GM18861 (cell line): Measurements from ENCODE around the gene ZFYVE9.
"Not testable (repeated sequence)": the region's sequence is repeated elsewhere in the genome, so short reads cannot be mapped to it uniquely, and the experiment has no call there.

Experiments
- ATAC-seq: cut with Tn5 transposase; IDR thresholded peaks from one replicate; pipeline ENCODE4 v1.9.1; 2021; ENCODE audit not compliant: unreplicated experiment

The ZFYVE9 gene

GRCh38 chr1:52182874-52183400 is 41.0 kb downstream of the ZFYVE9 start:
- no peak for ATAC-seq

- ATAC-seq: no peak
These were observed 44.6 kb downstream of the ZFYVE9 start for GRCh38 chr1:52186449-52186848.

DNA sequence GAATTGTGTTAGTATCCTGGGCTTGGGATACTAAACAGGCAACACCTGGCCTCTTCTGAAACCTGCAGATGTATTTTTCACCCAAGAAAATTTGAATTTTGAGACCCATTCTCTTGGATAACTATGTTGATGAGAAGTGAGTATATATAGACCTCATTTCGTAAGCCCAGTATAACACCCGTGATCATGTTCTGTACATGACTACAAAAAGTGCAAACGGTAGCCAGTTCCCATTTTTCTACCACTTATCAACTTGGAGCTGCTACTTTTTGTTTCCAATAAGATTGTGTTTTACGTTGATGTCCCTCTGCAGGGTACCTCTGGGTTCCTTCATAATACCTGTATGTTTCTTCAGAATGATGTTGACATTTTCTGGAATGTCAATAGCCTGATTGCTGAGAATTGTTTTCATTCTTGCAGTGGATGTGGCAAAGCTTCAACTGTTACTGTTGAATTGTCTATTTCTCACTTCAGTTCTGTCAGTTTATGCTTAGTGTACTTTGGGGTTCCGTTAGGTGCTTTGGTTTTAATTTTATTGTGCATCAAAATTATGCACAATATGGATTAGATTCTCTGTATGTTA is 48.1 kb downstream of the ZFYVE9 start:
- no peak for ATAC-seq

DNA sequence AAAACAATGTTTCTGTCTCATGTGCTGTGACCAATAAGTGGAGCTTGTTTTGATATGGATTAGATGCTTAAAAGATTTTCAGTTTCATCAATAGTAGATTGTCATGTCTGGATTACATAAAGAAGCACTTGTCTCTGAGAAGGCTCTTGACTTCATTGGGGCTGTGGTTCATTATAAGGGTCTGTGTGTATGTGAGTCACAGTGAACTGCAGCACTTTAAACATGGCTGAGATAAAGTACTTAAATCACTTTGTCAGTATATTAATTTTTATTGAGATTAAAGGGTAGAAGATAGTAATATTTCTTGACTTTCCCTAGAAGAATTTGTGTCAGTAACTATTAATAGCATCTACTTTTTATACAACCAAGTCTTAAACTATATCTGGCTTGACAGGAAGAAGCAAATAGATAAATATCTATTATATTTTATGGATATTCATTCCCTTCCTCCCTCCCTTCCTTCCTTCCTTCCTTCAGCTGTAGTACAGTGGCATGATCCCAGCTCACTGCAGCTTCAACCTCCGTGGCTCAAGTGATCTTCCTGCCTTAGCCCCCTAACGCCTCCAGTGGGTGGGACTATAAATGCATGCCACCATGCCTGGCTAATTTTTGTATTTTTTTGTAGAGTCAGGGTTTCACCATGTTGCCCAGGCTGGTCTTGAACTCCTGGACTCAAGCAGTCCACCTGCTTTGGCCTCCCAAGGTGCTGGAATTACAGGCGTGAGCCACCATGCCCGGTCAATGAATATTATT is 48.8 kb downstream of the ZFYVE9 start:
- ATAC-seq: no peak

- no peak for ATAC-seq
These were observed 49.6 kb downstream of the ZFYVE9 start for GRCh38 chr1:52191395-52191965.

GRCh38 chr1:52192024-52192423 is 50.1 kb downstream of the ZFYVE9 start:
- no peak for ATAC-seq

GRCh38 chr1:52192436-52192835 is 50.5 kb downstream of the ZFYVE9 start:
- no peak for ATAC-seq

DNA sequence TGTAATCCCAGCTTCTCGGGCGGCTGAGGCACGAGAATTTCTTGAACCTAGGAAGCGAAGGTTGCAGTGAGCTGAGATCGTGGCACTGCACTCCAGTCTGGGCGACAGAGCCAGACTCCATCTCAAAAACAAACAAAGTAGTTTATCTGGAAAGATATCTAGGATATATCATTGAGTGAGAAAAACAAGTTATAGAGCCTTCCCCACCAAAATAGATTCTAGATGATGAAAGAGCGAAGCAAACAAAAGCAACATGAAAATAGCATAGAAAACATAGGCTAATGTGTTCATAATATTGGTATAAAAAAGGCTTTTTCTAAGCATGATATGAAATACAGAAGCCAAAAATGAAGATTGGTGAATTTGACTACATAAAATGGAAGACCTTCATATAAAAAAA is 52.1 kb downstream of the ZFYVE9 start:
- ATAC-seq: no peak

- ATAC-seq: no peak
These were observed 53.3 kb downstream of the ZFYVE9 start for GRCh38 chr1:52195161-52195560.

GRCh38 chr1:52203935-52204625 is 62.2 kb downstream of the ZFYVE9 start:
- ATAC-seq: no peak

- no peak for ATAC-seq
These were observed 62.8 kb downstream of the ZFYVE9 start for GRCh38 chr1:52204696-52205095.

- ATAC-seq: not testable (repeated sequence)
These were observed 64.8 kb downstream of the ZFYVE9 start for GRCh38 chr1:52206686-52207085.

GRCh38 chr1:52209429-52209828 is 67.5 kb downstream of the ZFYVE9 start:
- ATAC-seq: no peak

DNA sequence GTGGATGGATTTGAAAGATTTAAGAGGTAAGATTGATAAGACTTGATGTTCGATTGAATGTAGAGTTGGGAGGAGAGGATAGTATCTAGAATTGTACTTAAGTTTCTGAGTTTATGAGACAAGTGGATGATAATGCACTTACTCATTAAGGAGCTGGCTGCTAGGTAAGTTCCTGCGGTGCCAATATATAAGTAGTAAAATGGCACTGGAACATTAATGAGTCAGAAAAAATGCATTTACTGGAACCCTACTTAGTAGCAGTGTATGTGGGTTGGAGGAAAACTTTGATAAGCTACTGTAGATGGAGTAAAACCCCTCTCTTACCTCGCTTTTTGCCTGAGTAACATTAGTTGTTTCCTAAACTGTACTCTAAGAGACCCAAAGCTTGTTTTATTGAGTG is 68.2 kb downstream of the ZFYVE9 start:
- ATAC-seq: no peak

- ATAC-seq: no peak
These were observed 75.1 kb downstream of the ZFYVE9 start for GRCh38 chr1:52216907-52217458.

DNA sequence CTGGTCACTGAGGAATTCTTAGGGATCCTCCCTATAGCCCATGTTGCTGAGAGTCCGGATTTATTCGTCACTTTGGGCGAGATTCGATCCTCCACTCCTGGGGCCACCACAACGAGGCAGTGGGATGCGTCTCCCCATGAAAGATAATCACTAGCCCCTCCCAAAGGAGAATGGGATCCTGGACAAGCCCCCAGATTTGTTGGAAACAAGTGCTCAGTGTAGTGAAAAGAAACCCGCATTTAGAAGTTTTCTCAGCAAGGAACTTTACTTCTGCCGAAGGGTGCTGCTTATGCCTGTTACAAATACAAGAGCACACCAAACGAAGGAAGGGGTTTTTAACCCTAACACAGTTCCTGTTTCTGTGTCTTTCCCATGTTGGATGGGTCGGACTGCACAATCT is 83.3 kb downstream of the ZFYVE9 start:
- ATAC-seq: no peak

DNA sequence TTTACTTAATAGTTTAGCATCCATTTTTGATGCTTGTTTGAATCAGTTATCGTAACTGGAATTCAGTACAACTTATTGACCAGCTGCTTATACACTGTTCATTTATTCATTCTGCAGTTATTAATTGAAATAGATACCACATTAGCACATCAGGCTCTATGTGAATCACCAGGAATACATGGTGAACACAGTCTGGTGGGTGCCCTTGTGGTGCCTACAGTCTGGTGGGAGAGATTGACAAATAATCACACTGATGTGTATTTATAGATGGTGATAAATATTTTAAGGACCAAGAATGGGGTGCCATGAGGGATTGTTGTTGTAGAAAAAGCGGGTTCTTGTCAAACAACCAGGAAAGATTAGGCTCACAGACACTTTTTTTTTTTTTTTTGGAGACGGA is 87.6 kb downstream of the ZFYVE9 start:
- ATAC-seq: no peak

DNA sequence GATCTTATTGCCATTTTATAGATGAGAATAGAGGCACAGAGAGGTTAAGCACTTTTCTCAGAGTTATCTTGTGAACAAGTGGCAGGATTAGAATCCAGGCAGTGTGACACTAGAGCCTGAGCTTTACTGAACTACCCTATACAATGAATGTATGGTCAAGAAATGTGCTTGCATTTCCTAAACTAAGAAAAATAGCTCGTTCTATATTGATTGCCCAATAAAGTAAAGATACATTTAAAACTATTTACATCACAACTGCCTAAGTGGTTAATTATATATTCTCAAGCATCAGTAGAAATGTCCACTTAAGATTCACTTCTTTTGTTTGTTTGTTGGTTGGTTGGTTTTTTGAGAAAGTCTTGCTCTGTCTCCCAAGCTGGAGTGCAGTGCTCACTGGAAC is 91.6 kb downstream of the ZFYVE9 start:
- no peak for ATAC-seq

DNA sequence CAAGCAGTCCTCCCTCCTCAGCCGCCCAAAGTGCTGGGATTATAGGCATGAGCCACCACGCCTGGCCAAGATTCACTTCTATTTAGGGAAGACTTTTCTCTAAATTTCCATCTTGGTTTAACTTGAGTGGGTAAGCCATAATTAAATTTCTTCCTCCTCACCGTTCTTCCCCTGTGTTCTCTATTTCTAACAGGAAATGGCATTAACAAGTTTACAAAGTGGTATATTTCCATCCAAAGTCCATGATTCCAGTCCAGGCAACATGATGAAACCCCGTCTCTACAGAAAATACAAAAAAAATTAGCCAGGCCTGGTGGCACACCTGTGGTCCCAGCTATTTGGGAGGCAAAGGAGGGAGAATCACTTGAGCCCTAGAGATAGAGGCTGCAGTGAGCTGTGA is 92.1 kb downstream of the ZFYVE9 start:
- no peak for ATAC-seq

- no peak for ATAC-seq
These were observed 92.8 kb downstream of the ZFYVE9 start for GRCh38 chr1:52234708-52235107.

- no peak for ATAC-seq
These were observed 93.8 kb downstream of the ZFYVE9 start for GRCh38 chr1:52235646-52236045.
